ENCODE results near the gene TTC39A.

The TTC39A gene

DNA sequence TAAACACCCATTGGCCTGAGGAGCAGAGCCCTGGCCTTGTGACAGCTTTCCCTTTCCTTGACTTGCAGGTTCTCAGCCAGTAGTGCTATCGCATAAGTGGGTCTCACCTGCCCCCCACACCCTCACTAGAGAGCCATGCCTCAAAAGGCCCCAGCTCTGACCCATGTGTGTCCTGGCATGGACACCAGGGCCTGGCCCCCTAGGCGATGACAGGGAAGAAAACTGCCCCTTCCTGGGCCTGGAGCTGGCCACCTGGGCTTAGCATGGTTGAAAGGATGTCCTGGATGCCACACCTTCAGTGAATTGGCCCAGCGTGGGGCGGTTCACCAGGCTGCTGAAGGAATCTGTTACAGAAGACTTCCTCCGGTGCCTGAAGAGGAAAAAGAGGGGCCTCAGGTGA lies 18.5 kb downstream of the TTC39A start:
- no peak for TF ChIP-seq CTCF (IDR thresholded peaks at IDR 0.05; ENCODE audit: low read depth, low read length, missing control alignments)
- DNase-seq (ENCODE audit: extremely low read depth, low read depth), result no peak
- no peak overlapping the region for H3K4me3 ChIP-seq (replicated peaks; ENCODE audit: low read depth, low read length)

- no peak overlapping the region for H3K4me3 ChIP-seq (replicated peaks; ENCODE audit: low read depth, low read length)
- no peak for TF ChIP-seq CTCF (IDR thresholded peaks at IDR 0.05; ENCODE audit: low read depth, low read length, missing control alignments)
- no peak for DNase-seq (ENCODE audit: extremely low read depth, low read depth)
These were observed 19.3 kb downstream of the TTC39A start for GRCh38 chr1:51310871-51311613.

DNA sequence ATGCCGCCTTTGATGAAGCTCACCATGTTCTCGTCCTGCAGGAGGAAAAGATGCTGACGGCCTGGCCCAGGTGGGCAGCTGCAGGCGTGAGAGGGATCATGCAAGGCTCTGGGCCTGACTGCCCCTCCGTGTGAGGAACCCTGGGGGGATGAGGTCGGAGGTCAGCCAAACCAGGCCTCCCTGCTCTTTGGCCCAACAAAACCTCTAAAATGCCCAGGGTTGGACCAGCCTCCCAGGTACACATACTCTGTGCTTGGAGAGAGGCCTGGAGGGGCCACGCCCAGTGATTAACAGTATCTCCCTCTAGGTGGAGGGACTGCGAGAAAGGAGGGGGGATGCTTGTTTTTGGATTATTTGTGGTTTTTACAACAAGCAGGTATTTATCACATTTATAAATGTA lies 21.1 kb downstream of the TTC39A start:
- no peak for TF ChIP-seq CTCF (IDR thresholded peaks at IDR 0.05; ENCODE audit: low read depth, low read length, missing control alignments)
- H3K4me3 ChIP-seq (replicated peaks; ENCODE audit: low read depth, low read length), result no peak overlapping the region
- DNase-seq (ENCODE audit: extremely low read depth, low read depth), result no peak

DNA sequence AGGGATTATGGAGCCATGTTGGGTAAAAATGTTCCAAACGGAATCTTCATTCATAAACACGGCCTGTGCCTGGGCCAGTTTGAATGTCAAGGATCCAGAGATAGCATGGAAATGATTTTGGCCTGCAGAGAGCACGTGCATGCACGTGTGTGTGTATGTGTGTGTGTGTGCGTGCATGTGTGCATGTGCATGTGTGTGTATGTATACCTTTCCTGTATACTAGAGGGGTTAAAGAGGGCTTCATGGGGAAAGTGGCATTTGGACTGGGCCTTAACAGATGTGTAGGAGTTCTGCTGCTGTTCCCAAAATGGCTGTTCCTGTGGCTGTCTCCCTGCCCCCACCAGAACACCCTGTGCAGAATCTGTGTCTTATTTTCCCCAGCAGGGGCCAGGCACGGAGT lies 21.7 kb downstream of the TTC39A start:
- no peak for TF ChIP-seq CTCF (IDR thresholded peaks at IDR 0.05; ENCODE audit: low read depth, low read length, missing control alignments)
- DNase-seq (ENCODE audit: extremely low read depth, low read depth), result no peak
- no peak overlapping the region for H3K4me3 ChIP-seq (replicated peaks; ENCODE audit: low read depth, low read length)

- no peak for DNase-seq (ENCODE audit: extremely low read depth, low read depth)
- H3K4me3 ChIP-seq (replicated peaks; ENCODE audit: low read depth, low read length), result no peak overlapping the region
- no peak for TF ChIP-seq CTCF (IDR thresholded peaks at IDR 0.05; ENCODE audit: low read depth, low read length, missing control alignments)
These were observed 23.4 kb downstream of the TTC39A start for GRCh38 chr1:51306950-51307349.

DNA sequence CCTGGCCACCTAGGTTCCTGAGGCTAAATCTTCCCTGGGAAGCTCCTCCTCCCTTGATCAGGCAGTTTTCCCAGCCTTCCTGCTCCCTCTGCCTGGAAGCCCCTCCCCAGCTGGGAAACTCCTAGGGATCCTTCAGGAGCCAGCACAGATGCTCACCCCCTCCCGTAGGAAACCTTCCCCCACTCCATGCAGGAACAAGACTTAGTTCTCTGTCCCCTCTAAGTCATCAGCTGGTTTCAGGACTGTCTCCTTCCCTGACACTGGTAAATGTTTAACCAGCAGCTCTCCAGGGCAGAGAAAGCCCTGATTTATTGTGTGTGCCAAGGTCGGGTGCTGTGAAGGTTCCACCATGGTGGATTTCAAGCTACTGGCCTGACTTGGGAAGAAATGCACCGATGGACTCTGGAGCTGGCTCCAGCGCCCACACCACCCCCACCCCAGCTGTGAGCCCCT lies 25.0 kb downstream of the TTC39A start:
- no peak for TF ChIP-seq CTCF (IDR thresholded peaks at IDR 0.05; ENCODE audit: low read depth, low read length, missing control alignments)
- no peak for DNase-seq (ENCODE audit: extremely low read depth, low read depth)
- H3K4me3 ChIP-seq (replicated peaks; ENCODE audit: low read depth, low read length), result no peak overlapping the region

- no peak overlapping the region for H3K4me3 ChIP-seq (replicated peaks; ENCODE audit: low read depth, low read length)
- DNase-seq (ENCODE audit: extremely low read depth, low read depth), result no peak
- no peak for TF ChIP-seq CTCF (IDR thresholded peaks at IDR 0.05; ENCODE audit: low read depth, low read length, missing control alignments)
These were observed 26.0 kb downstream of the TTC39A start for GRCh38 chr1:51304360-51304759.
